KMS-11 (cell line): ENCODE measurements around the gene NCOR2.

Experiments
- H2AFZ ChIP-seq: fragments of 200-600 bp; sonication (generic); 2 replicates; pipeline ENCODE4 v1.6.1; 2016; ENCODE audit warnings: antibody characterized with exemption, mixed run types, low read depth
- H3K27ac ChIP-seq: fragments of 200-600 bp; sonication (generic); 2 replicates; pipeline ENCODE4 v1.6.1; 2016; ENCODE audit warnings: mild to moderate bottlenecking, mixed run types
- H3K27me3 ChIP-seq: fragments of 200-600 bp; sonication (generic); 2 replicates; pipeline ENCODE4 v1.6.1; 2017; ENCODE audit warnings: mild to moderate bottlenecking, low read depth, mixed run types, moderate library complexity; ENCODE audit not compliant: insufficient read depth
- H3K36me3 ChIP-seq: fragments of 200-600 bp; sonication (generic); 2 replicates; pipeline ENCODE4 v1.6.1; 2017; ENCODE audit warnings: mild to moderate bottlenecking, mixed run types; ENCODE audit not compliant: insufficient read depth
- H3K4me1 ChIP-seq: fragments of 200-600 bp; sonication (generic); 2 replicates; pipeline ENCODE4 v1.6.1; 2016; ENCODE audit warnings: mild to moderate bottlenecking, low read depth, mixed run types; ENCODE audit not compliant: poor library complexity, severe bottlenecking
- H3K4me2 ChIP-seq: fragments of 200-600 bp; sonication (generic); 2 replicates; pipeline ENCODE4 v1.7.0; 2016; ENCODE audit warnings: mild to moderate bottlenecking, mixed run types
- H3K4me3 ChIP-seq: fragments of 200-600 bp; sonication (generic); IDR thresholded peaks from 2 replicates; pipeline ENCODE4 v1.6.1; 2017; ENCODE audit warnings: low read depth, low read length, mixed read lengths; ENCODE audit not compliant: insufficient read depth
- H3K79me2 ChIP-seq: fragments of 200-600 bp; sonication (generic); 2 replicates; pipeline ENCODE4 v1.6.1; 2016; ENCODE audit warnings: low read depth, mixed run types; ENCODE audit not compliant: insufficient read depth
- H3K9ac ChIP-seq: fragments of 200-600 bp; sonication (generic); 2 replicates; pipeline ENCODE4 v1.6.1; 2016; ENCODE audit warnings: mild to moderate bottlenecking, mixed run types
- H4K20me1 ChIP-seq: fragments of 200-600 bp; sonication (generic); 2 replicates; pipeline ENCODE4 v1.6.1; 2016; ENCODE audit warnings: mild to moderate bottlenecking, mixed run types; ENCODE audit not compliant: insufficient read depth
- CTCF ChIP-seq: fragments of 200-600 bp; sonication (generic); conservative IDR thresholded peaks from 2 replicates; pipeline ENCODE4 v1.6.1; 2017; ENCODE audit warnings: low read depth, mild to moderate bottlenecking, antibody characterized with exemption, low read length, moderate library complexity, mixed read lengths

Gene NCOR2

DNA sequence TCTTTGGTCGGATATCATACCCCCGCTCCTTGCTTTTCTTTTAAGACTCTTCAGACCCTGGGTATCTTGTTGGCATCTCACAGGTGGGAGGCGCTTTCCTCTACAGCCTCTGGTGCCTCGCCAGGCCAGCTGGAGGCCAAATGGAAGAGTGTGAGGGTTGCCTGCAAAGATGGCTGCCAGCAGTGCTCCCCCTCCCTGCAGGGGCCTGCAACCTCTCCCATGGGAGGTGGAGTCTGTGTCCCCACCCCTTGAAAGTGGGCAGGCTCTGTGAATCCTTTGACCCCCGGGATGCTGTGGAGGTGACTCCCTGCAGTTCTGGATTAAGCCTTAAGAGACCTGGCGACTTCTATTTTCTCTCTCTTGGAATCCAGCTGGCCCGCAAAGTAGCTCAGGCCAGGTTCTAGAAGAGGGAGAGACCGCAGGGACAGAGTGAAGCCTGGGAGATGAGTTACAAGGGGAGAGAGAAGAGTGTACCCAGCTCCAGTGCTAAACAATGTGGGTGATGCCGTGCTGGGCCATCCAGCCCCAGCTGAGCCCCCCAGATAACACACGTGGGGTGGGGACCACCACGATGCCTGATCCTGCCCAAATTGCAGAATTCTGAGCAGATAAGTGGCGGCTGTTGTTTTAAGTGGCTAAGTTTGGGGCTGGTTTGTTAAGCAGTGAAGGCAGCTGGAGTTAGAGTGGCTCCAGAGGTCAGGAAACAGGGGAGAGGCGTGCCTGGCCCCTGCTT is 37.9 kb upstream of the NCOR2 start:
- no peaks in the 10 kb centered on the region for H3K36me3 ChIP-seq
- no peak overlapping the region for H2AFZ ChIP-seq
- H3K27ac ChIP-seq: no peak overlapping the region
- no peak overlapping the region for H3K4me2 ChIP-seq
- H4K20me1 ChIP-seq: no peaks in the 10 kb centered on the region
- H3K27me3 ChIP-seq: no peaks in the 10 kb centered on the region
- TF ChIP-seq CTCF: no peak
- H3K4me3 ChIP-seq: no peak overlapping the region
- peaks cover 29% of the 10 kb centered on the region for H3K4me1 ChIP-seq
- H3K79me2 ChIP-seq: no peaks in the 10 kb centered on the region
- H3K9ac ChIP-seq: no peak overlapping the region

DNA sequence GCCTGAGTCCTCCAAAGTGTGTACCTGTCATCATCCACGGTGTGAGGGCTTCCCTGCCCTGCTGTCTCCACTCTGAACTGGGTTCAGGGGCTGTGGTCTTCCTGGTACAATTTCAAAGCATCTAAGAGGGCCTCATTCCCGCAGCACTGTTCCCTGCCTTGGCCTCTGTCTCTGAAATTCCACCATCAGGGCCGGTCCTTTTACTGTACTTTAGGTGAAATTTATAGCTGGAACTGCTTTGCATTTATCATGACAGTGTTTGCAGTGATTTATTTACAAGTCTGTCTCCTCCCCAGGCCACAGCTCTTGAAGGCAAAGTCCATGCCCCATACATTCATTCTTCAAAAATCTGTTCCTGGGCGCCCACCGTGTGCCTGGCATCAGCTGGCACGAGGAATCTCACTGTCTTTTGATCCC is 36.9 kb upstream of the NCOR2 start:
- no peak overlapping the region for H3K4me2 ChIP-seq
- no peak overlapping the region for H2AFZ ChIP-seq
- no peaks in the 10 kb centered on the region for H3K79me2 ChIP-seq
- H3K27ac ChIP-seq: no peak overlapping the region
- H3K27me3 ChIP-seq: no peaks in the 10 kb centered on the region
- H4K20me1 ChIP-seq: no peaks in the 10 kb centered on the region
- TF ChIP-seq CTCF: no peak
- peaks cover 19% of the 10 kb centered on the region for H3K4me1 ChIP-seq
- no peaks in the 10 kb centered on the region for H3K36me3 ChIP-seq
- H3K4me3 ChIP-seq: no peak overlapping the region
- no peak overlapping the region for H3K9ac ChIP-seq

GRCh38 chr12:124603831-124604251 is 36.4 kb upstream of the NCOR2 start:
- Histone ChIP-seq H3K27ac (no peak overlapping the region), H2AFZ (no peak overlapping the region), H3K27me3 (no peaks in the 10 kb centered on the region), H3K4me3 (no peak overlapping the region), H3K9ac (no peak overlapping the region), H4K20me1 (no peaks in the 10 kb centered on the region), H3K4me1 (peaks cover 18% of the 10 kb centered on the region), H3K79me2 (no peaks in the 10 kb centered on the region), H3K4me2 (no peak overlapping the region), H3K36me3 (no peaks in the 10 kb centered on the region)
- no peak for TF ChIP-seq CTCF

GRCh38 chr12:124603100-124603541 is 35.7 kb upstream of the NCOR2 start:
- H3K9ac ChIP-seq: no peak overlapping the region
- no peaks in the 10 kb centered on the region for H3K36me3 ChIP-seq
- no peaks in the 10 kb centered on the region for H4K20me1 ChIP-seq
- no peak overlapping the region for H2AFZ ChIP-seq
- no peak for TF ChIP-seq CTCF
- H3K4me3 ChIP-seq: no peak overlapping the region
- H3K4me1 ChIP-seq: peaks cover 11% of the 10 kb centered on the region
- no peaks in the 10 kb centered on the region for H3K79me2 ChIP-seq
- H3K27me3 ChIP-seq: no peaks in the 10 kb centered on the region
- no peak overlapping the region for H3K27ac ChIP-seq
- no peak overlapping the region for H3K4me2 ChIP-seq
